Measurements from ENCODE around the gene DGKB.

DGKB gene

GRCh38 chr7:14398526-14398925 is 504.0 kb downstream of the DGKB start:
- TF ChIP-seq RAD21 (IDR thresholded peaks at IDR 0.05; ENCODE audit: low read depth) (no peak), TAF1 (IDR thresholded peaks at IDR 0.05; ENCODE audit: low read depth) (no peak), NFIC (IDR thresholded peaks at IDR 0.05) (no peak)

GRCh38 chr7:14395860-14396259 is 506.7 kb downstream of the DGKB start:
- TF ChIP-seq TEAD4 (IDR thresholded peaks at IDR 0.05) (no peak), REST (IDR thresholded peaks at IDR 0.05; ENCODE audit: low read depth) (no peak)

- TF ChIP-seq NFIC (IDR thresholded peaks at IDR 0.05) (no peak), CEBPB (IDR thresholded peaks at IDR 0.05) (no peak), REST (IDR thresholded peaks at IDR 0.05; ENCODE audit: low read depth) (no peak), EGR1 (IDR thresholded peaks at IDR 0.05) (no peak), EP300 (IDR thresholded peaks at IDR 0.05; ENCODE audit: borderline replicate concordance) (no peak), ZBTB7A (IDR thresholded peaks at IDR 0.05; ENCODE audit: low read depth) (no peak), FOXM1 (IDR thresholded peaks at IDR 0.05; ENCODE audit: borderline replicate concordance, low read depth) (no peak), CREB1 (IDR thresholded peaks at IDR 0.05; ENCODE audit: low read depth) (no peak), USF1 (IDR thresholded peaks at IDR 0.05) (no peak), TAF1 (IDR thresholded peaks at IDR 0.05; ENCODE audit: low read depth) (no peak), MAX (IDR thresholded peaks at IDR 0.05) (no peak), YY1 (IDR thresholded peaks at IDR 0.05; ENCODE audit: low read depth) (no peak), TCF12 (IDR thresholded peaks at IDR 0.05; ENCODE audit: low read depth) (no peak), RAD21 (IDR thresholded peaks at IDR 0.05; ENCODE audit: low read depth) (no peak), TEAD4 (IDR thresholded peaks at IDR 0.05) (no peak)
Observed at GRCh38 chr7:14394786-14395185, 507.8 kb downstream of the DGKB start.

GRCh38 chr7:14389595-14389994 is 513.0 kb downstream of the DGKB start:
- TF ChIP-seq TEAD4 (IDR thresholded peaks at IDR 0.05): no peak
- no peak for TF ChIP-seq TAF1 (IDR thresholded peaks at IDR 0.05; ENCODE audit: low read depth)
- no peak for TF ChIP-seq CREB1 (IDR thresholded peaks at IDR 0.05; ENCODE audit: low read depth)
- TF ChIP-seq MAX (IDR thresholded peaks at IDR 0.05): no peak
- TF ChIP-seq ZBTB7A (IDR thresholded peaks at IDR 0.05; ENCODE audit: low read depth): no peak
- TF ChIP-seq FOXM1 (IDR thresholded peaks at IDR 0.05; ENCODE audit: borderline replicate concordance, low read depth): no peak
- TF ChIP-seq NFIC (IDR thresholded peaks at IDR 0.05): no peak
- TF ChIP-seq EP300 (IDR thresholded peaks at IDR 0.05; ENCODE audit: borderline replicate concordance): no peak
- no peak for TF ChIP-seq CEBPB (IDR thresholded peaks at IDR 0.05)
- no peak for TF ChIP-seq EGR1 (IDR thresholded peaks at IDR 0.05)
- TF ChIP-seq YY1 (IDR thresholded peaks at IDR 0.05; ENCODE audit: low read depth): no peak
- no peak for TF ChIP-seq TCF12 (IDR thresholded peaks at IDR 0.05; ENCODE audit: low read depth)
- no peak for TF ChIP-seq REST (IDR thresholded peaks at IDR 0.05; ENCODE audit: low read depth)
- TF ChIP-seq USF1 (IDR thresholded peaks at IDR 0.05): no peak
- no peak for TF ChIP-seq RAD21 (IDR thresholded peaks at IDR 0.05; ENCODE audit: low read depth)

GRCh38 chr7:14389181-14389591 is 513.4 kb downstream of the DGKB start:
- TF ChIP-seq NFIC (IDR thresholded peaks at IDR 0.05): peak; percentile 26; the same call in 1 of the 2 replicates
- no peak for TF ChIP-seq RAD21 (IDR thresholded peaks at IDR 0.05; ENCODE audit: low read depth)

Measured in Ishikawa (cell line).